Smooth muscle cell (in vitro differentiated cells): ENCODE results near the gene PHF24. TPM values are rescaled to one million over a fixed set of nuclear protein-coding genes. Genes with fewer than 3 reads are reported as not detected.
"Not testable (repeated sequence)": the region's sequence is repeated elsewhere in the genome, so short reads cannot be mapped to it uniquely, and the experiment has no call there.

Experiments
- DNase-seq: peaks from one replicate; lab custom pipeline; 2025; ENCODE audit not compliant: unreplicated experiment; lab: John Stamatoyannopoulos, UW
- H2AFZ ChIP-seq: fragments of 200-600 bp; sonication (generic); 2 replicates; pipeline ENCODE4 v1.6.0; 2016; ENCODE audit warnings: antibody characterized with exemption, low read depth, mild to moderate bottlenecking
- H3F3A ChIP-seq: fragments of 200-600 bp; sonication (generic); 2 replicates; pipeline ENCODE4 v1.6.0; 2017; ENCODE audit warnings: antibody characterized with exemption, low read depth
- H3K27ac ChIP-seq: fragments of 200-600 bp; sonication (generic); 2 replicates; pipeline ENCODE4 v1.5.1; 2016; ENCODE audit warnings: low read depth, mild to moderate bottlenecking
- H3K27me3 ChIP-seq: fragments of 200-600 bp; sonication (generic); 2 replicates; pipeline ENCODE4 v1.6.1; 2016; ENCODE audit warnings: low read depth, mild to moderate bottlenecking
- H3K36me3 ChIP-seq: fragments of 200-600 bp; sonication (generic); 2 replicates; pipeline ENCODE4 v1.5.1; 2016; ENCODE audit warnings: low read depth
- H3K4me1 ChIP-seq: fragments of 200-600 bp; sonication (generic); 2 replicates; pipeline ENCODE4 v1.5.1; 2016; ENCODE audit warnings: low read depth
- H3K4me2 ChIP-seq: fragments of 200-600 bp; sonication (generic); 2 replicates; pipeline ENCODE4 v1.6.0; 2016; ENCODE audit warnings: mild to moderate bottlenecking
- H3K4me3 ChIP-seq: fragments of 200-600 bp; sonication (generic); 2 replicates; pipeline ENCODE4 v1.5.1; 2016; ENCODE audit warnings: mild to moderate bottlenecking
- H3K79me2 ChIP-seq: fragments of 200-600 bp; sonication (generic); 2 replicates; pipeline ENCODE4 v1.6.0; 2016; ENCODE audit warnings: low read depth, mild to moderate bottlenecking
- H3K9ac ChIP-seq: fragments of 200-600 bp; sonication (generic); 2 replicates; pipeline ENCODE4 v1.6.0; 2016; ENCODE audit warnings: low read depth
- H3K9me3 ChIP-seq: fragments of 200-600 bp; sonication (generic); replicated peaks from 2 replicates; pipeline ENCODE4 v1.5.1; 2016; ENCODE audit warnings: low read depth
- H4K20me1 ChIP-seq: fragments of 200-600 bp; sonication (generic); 2 replicates; pipeline ENCODE4 v1.6.0; 2016; ENCODE audit warnings: low read depth
- WGBS: methylation state at CpG from one replicate; pipeline ENCODE4 v1.1.7; 2016; ENCODE audit warnings: low lambda C conversion rate; 5-methylcytosine and 5-hydroxymethylcytosine counted together
- polyA plus RNA-seq: library from polyadenylated mRNA; unstranded; fragments of >200 nt; fragmentation: Nextera tagmentation; extraction: Ambion mirVana; gene quantifications from 2 replicates; pipeline ENCODE4 v1.2.1, GENCODE V29; 2016
- total RNA-seq: library from RNA; depleted of rRNA; stranded (reverse); fragments of >200 nt; gene quantifications from 2 replicates; pipeline ENCODE4 v1.2.3, GENCODE V29; 2014
- TF ChIP-seq, protein P1 (sequence below): fragments of 200-600 bp; sonication (generic); IDR thresholded peaks from 2 replicates; pipeline ENCODE4 v1.5.1; 2017; ENCODE audit warnings: borderline replicate concordance, mild to moderate bottlenecking, antibody characterized with exemption; ENCODE audit not compliant: insufficient read depth, poor library complexity, severe bottlenecking

The PHF24 gene
- total and polyA plus RNA-seq, 2 experiments from 2014 or later = 0.07 to 0.22 TPM

DNA sequence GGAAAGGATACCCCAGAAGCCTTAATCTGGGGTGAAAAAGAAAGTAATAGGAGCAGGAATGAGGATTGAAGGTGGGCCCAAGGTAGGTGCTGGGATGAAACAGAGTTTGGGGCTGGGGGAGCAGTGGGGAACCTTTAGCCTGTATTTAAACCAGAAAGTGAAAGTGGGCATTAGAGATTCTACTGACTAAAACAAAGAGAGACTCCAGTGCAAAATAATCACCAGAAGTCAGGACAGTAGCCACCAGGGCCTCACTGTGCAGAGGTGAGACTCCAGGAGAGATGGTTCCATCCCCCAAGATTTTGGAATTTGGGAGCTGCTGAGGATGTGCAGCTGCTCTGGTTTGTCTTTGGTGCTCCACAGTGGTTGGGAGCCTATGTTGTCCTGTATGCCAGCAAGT lies 44.5 kb downstream of the PHF24 start:
- H3K9me3 ChIP-seq = no peaks in the 10 kb centered on the region
- no peak overlapping the region for H2AFZ ChIP-seq
- no peaks in the 10 kb centered on the region for H3K27me3 ChIP-seq
- H3K27ac ChIP-seq = no peak overlapping the region
- no peak overlapping the region for H3K4me3 ChIP-seq
- H4K20me1 ChIP-seq = no peaks in the 10 kb centered on the region
- no peak overlapping the region for H3K9ac ChIP-seq
- DNase-seq = no peak
- no peaks in the 10 kb centered on the region for H3F3A ChIP-seq
- H3K36me3 ChIP-seq = no peaks in the 10 kb centered on the region
- H3K4me2 ChIP-seq = no peak overlapping the region
- no peaks in the 10 kb centered on the region for H3K79me2 ChIP-seq
- H3K4me1 ChIP-seq = no peaks in the 10 kb centered on the region
- TF ChIP-seq, protein P1, sequence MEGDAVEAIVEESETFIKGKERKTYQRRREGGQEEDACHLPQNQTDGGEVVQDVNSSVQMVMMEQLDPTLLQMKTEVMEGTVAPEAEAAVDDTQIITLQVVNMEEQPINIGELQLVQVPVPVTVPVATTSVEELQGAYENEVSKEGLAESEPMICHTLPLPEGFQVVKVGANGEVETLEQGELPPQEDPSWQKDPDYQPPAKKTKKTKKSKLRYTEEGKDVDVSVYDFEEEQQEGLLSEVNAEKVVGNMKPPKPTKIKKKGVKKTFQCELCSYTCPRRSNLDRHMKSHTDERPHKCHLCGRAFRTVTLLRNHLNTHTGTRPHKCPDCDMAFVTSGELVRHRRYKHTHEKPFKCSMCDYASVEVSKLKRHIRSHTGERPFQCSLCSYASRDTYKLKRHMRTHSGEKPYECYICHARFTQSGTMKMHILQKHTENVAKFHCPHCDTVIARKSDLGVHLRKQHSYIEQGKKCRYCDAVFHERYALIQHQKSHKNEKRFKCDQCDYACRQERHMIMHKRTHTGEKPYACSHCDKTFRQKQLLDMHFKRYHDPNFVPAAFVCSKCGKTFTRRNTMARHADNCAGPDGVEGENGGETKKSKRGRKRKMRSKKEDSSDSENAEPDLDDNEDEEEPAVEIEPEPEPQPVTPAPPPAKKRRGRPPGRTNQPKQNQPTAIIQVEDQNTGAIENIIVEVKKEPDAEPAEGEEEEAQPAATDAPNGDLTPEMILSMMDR = no peak

GRCh38 chr9:35004299-35004698 lies 46.2 kb downstream of the PHF24 start:
- H3K4me1 ChIP-seq, H3K9ac ChIP-seq, H4K20me1 ChIP-seq, H3K4me3 ChIP-seq, H3K27me3 ChIP-seq, H3K79me2 ChIP-seq, H2AFZ ChIP-seq, H3K27ac ChIP-seq, DNase-seq, H3K4me2 ChIP-seq, H3F3A ChIP-seq, H3K9me3 ChIP-seq, H3K36me3 ChIP-seq: not testable (repeated sequence)
- 91% methylated on average over 13 of the region's 14 CpGs for WGBS

GRCh38 chr9:35010351-35010958 lies 52.4 kb downstream of the PHF24 start:
- H3K4me3 ChIP-seq = no peak overlapping the region
- no peak for DNase-seq
- H3K9me3 ChIP-seq = peaks cover 12% of the 10 kb centered on the region
- WGBS = 95% methylated on average over 3 of the region's 3 CpGs
- H4K20me1 ChIP-seq = no peaks in the 10 kb centered on the region
- no peak overlapping the region for H3K27ac ChIP-seq
- TF ChIP-seq, protein P1 = no peak
- H3K27me3 ChIP-seq = no peaks in the 10 kb centered on the region
- no peaks in the 10 kb centered on the region for H3K4me1 ChIP-seq
- no peaks in the 10 kb centered on the region for H3F3A ChIP-seq
- no peak overlapping the region for H3K4me2 ChIP-seq
- H3K79me2 ChIP-seq = no peaks in the 10 kb centered on the region
- no peak overlapping the region for H2AFZ ChIP-seq
- peaks cover 43% of the 10 kb centered on the region for H3K36me3 ChIP-seq
- H3K9ac ChIP-seq = no peak overlapping the region

GRCh38 chr9:35014517-35014916 lies 56.4 kb downstream of the PHF24 start:
- WGBS = 89% methylated on average over 2 of the region's 2 CpGs
- H3K9me3 ChIP-seq = peaks cover 12% of the 10 kb centered on the region

DNA sequence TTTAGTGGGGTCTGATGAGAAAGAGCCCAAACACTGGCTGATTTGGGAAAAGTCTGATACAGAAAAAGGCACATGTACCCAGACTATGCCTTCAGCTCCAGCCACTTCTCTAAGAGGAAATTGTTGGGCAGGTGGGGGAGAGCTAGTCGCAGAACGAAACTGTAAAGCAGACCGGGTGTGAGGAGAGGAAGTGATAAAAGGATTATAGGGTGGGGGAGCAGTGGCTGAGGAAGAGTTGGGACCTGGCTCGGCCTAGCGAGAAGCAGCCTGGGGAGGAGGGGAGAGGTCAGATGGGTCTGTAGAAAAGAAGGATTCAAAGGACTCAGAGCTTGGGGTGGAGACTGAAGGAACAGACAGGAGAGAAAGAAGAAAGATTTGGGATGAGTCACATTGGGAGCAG lies 65.4 kb downstream of the PHF24 start:
- not testable (repeated sequence) for H3K9me3 ChIP-seq, H3K4me3 ChIP-seq, DNase-seq, H4K20me1 ChIP-seq, H3K27me3 ChIP-seq, H2AFZ ChIP-seq, H3K4me1 ChIP-seq, H3K9ac ChIP-seq, H3K27ac ChIP-seq, H3K4me2 ChIP-seq, H3K79me2 ChIP-seq
- peaks cover 16% of the 10 kb centered on the region for H3K36me3 ChIP-seq
- H3F3A ChIP-seq = peaks cover 15% of the 10 kb centered on the region
- 38% methylated on average over 5 of the region's 5 CpGs for WGBS

More at GRCh38 chr9:35014517-35014916, 56.4 kb downstream of the PHF24 start:
- no peaks in the 10 kb centered on the region for H3F3A ChIP-seq
- peaks cover 54% of the 10 kb centered on the region for H3K36me3 ChIP-seq
- H3K27ac ChIP-seq = no peak overlapping the region
- H3K9ac ChIP-seq = no peak overlapping the region
- TF ChIP-seq, protein P1 = no peak
- H3K4me2 ChIP-seq = no peak overlapping the region
- no peaks in the 10 kb centered on the region for H3K79me2 ChIP-seq
- DNase-seq = no peak
- H3K27me3 ChIP-seq = no peaks in the 10 kb centered on the region
- no peak overlapping the region for H3K4me3 ChIP-seq
- H3K4me1 ChIP-seq = no peaks in the 10 kb centered on the region
- no peaks in the 10 kb centered on the region for H4K20me1 ChIP-seq
- H2AFZ ChIP-seq = no peak overlapping the region
